GDM1 (cell line): ENCODE data around the gene KDF1.
A peak's percentile ranks its signal among the peaks of the same experiment; 100 is the strongest.

Experiments
- DNase-seq: peaks from one replicate; lab custom pipeline; 2025; lab: John Stamatoyannopoulos, UW

The KDF1 gene

DNA sequence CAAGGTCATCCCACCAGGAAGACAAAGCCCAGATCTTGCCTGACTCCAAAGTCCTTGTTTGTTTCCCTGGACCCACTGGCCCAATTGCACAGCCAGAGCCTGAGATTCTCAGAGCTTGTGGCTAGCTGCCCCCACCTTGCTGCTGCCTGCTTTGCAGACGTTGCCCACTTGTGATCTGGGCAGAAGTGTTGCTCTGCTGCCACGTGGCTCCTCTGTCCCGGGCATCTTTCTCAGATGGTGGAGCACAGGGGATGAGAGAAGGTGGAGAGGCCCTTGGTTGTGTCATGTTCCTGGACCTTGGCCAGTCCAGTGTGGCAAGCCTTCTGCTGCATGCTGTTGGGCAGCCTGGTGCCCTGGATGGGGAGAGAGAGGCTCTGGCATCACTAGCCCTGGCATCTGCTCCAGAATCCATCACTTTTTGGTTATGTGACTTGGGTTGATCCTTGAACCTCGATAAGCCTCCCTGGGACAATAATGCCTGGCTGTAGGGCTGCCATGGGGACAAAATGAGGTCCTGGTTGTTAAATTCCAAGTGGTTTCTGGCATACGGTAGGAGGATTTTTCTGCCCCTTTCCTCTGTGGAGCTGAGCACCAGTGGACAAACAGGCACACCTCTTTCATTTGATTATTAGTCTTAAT lies 44.9 kb downstream of the KDF1 start:
- no peak for DNase-seq

DNA sequence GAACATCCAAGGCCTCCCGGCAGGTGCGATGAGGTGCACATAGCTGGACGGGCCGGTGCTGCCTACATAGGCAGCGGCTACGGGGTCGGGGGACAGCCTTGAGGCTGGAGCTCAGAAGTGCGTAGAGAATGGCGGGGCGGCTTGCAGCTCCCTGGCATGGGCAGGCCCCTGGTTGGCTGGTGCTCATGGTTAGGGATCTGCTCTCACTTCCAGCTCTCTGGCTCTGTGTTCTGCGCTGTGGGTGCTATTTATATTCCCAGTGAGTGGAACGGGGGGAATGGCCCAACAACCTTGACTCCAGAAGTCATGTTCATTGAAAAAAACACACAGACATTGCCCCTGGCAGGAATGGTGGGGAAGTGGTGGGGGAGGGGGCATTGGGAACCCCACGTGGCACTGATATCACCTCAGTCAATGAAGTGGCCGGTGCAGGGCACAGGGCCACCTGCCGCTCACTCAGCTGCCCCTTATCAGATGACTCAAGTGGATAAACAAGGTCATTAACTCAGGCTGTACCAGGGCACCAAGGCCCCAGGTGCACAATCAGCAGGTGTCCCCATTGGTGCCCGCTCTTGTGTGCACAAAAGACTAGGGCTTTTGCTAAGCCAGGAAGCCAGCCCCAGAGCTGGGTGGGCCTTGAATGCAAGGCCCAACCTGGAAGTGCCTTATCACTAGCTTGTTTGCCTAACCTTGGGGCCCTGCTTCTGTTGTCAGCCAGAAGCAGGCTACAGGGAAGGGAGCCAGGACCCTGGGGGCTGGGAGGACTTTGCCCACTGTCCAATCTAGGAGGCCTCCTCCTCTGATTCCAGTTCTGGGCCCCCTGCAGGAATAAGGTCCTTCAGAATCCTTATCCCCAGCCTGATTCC lies 46.3 kb downstream of the KDF1 start, which contains the start of gene NR0B2:
Gene NR0B2, minus strand, starts transcription at position 222 of the 866 bp plus-strand sequence. Its CDS starts 35 bp downstream, at position 187.
- DNase-seq = no peak

DNA sequence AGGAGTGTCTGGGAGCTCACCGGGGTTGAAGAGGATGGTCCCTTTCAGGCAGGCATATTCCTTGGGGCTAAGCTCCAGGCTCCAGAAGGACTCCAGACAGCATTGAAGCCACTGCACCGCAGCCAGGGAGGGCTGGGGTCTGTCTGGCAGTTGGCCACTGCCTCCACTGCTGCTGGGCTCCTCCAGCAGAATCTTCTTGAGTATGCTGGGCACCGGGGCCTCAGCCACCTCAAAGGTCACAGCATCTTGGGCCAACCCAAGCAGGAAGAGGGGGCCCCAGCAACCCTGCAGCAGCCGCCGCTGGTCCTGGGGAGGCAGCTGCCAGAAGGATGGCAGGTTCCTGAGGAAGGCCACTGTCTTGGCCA lies 46.9 kb downstream of the KDF1 start:
- DNase-seq = no peak

DNA sequence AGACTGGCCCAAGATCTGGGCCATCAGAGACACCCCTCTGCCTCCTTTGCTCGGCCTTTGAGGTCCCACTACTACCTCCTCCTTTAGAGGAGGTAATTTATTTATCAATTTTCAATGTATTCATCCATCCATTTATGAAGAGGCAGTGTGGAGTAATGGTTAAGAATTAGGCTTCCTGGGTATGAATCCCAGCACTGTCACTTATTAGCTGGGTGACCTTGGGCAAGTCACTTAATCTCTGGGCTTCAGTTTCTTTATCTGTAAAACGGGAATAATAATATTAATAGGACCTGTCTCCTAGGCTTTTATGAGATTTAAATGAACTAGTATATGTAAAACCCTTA lies 48.1 kb downstream of the KDF1 start:
- DNase-seq = no peak

DNA sequence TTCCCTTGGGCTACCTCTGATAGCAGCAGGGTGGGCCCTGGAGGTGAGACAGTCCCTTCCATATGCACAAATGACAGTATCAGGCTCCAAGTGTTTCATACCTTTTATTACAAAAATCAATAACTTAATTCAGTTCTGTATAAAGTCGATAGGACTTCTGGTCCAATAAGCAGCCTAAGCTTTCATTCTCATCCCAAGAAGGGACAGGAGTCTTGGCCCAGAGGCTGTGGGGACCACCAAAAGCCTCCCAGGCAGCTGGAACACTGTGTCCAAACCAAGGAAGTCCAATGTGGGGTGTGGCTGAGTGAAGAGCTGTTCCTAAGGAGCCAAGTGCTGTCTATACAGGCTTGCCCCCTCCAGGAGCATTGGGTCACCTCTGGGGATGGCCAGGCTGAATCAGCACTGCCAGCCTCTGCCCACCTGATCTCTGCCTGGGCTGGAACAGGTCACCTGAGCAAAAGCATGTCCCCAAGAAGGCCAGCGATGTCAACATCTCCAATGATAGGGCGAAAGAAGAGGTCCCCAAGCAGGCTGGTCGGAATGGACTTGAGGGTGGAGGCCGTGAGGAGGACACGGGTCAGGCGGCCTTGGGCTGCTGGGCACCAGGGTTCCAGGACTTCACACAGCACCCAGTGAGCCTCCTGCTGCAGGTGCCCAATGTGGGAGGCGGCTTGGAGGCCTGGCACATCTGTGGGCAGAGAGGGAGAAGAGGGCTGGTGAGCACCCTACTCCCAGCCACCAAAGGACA lies 48.7 kb downstream of the KDF1 start:
- no peak for DNase-seq

DNA sequence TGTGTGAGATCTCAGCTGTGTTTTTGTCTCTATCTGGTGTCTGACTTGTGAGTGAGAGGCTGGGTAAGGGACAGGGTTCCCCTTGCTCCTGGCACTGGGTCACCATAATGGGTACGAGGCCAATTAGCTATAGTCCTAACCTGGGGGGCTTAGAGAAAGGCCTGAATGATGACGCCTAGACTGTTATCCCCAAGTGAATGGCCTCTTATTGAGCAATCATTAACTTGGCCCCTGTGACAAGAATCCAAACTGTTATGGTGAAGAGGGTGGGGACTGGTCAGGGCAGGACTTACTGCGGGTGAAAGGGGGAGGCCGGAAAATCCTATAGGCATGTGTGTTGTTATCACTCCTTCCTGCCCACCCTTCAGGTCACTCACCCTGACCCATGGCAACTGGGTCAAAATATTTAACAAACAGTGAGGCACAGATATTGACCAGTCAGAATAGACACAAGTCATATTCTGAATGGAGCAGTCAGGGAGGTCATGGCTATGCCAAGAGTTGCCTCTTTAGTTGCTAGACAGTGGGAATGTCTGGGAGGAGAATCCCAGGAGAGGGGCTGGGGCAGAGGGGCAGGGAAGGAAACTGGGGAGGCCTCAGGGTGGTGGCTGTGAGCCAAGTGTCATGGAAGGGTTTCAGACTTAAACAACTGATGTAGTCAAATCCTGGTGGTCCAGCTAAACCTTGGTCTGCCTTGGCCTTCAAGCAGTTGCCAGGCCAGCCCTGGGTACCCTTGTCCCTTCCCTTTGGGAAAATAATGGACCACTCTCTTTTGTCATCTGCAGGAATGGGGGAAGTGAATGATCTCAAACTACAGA lies 49.7 kb downstream of the KDF1 start:
- no peak for DNase-seq

DNA sequence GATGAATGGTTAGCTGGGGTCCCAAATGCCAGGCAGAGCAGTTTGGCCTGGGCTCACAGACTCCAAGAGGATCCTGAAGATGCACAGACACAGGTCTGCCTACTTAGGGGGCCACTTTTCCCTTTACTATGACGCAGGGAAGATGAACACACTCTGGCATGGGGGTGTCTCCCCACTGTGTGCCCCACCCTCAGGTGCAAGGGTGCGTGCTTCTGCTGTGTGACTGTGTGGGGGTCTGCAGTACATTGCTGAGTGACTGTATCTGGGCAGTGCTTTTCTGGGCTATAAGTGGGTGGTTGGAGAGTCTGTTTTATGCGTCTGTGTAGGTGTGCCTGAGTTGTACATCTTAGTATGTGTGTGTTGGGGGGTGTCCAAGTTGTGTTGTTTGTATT lies 50.3 kb downstream of the KDF1 start:
- no peak for DNase-seq

DNA sequence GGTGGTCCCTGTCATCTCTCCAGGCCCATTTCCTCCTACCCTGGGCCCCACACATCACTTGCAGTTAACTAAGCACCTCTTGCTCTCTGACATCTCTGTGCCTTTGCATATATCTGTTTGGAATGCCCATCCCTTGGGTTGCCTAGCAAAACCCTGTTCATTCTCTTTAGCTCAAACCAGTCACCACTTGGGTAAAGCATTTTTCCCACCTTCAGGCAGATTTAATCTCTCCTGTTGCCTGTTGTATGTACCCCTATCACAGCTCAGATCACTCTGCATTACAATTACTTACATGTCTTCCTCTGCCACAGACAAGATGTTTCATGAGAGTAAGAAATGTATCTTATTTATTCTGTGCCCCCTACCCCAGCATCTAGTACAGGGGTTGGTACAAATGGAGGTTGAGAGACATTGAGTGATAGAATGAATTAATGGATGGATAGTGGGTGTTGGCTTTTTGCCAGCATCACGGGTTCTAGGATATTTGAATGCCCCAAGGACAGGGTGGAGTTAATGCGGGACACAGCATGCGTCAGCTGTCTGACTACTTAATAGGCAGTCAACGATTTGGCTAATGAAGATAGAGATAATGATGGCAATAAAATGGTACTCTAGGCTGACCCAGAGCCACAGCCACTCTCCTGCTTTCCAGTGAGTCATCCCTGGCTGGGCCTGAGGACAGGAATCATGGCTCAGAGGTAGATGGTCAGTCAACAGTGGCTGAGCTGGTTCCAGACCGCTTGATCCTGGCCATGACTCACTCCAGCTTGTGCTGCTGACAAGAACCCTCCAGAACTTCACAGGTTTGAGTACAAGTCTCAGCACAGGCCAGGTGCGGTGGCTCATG lies 53.0 kb downstream of the KDF1 start:
- no peak for DNase-seq

DNA sequence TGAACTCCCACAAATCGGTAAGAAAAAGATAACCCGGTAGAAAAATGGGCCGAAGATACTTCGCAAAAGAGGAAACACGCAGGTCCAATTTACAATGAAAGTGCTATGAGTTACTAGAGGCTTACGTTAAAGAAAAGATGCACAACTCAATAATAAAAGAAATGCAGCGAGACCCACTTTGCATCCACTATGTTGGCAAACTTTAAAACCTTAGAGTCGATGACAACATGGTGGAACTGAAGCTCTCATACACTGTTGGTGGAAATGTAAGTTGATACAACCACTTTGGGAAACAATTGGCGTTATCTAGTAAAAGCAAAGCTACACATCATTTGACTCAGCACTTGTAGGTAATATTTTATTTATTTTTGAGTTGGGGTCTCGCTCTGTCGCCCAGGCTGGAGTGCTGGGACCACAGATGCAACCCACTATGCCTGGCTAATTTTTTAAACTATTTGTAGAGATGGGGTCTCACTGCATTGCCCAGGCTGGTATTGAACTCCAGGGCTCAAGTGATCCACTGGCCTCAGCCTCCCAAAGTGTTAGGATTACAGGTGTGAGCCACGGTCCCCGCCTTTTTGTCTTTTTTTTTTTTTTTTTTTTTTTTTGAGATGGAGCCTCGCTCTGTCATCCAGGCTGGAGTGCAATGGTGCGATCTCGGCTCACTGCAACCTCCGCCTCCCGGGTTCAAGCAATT lies 59.3 kb downstream of the KDF1 start:
- DNase-seq = no peak

DNA sequence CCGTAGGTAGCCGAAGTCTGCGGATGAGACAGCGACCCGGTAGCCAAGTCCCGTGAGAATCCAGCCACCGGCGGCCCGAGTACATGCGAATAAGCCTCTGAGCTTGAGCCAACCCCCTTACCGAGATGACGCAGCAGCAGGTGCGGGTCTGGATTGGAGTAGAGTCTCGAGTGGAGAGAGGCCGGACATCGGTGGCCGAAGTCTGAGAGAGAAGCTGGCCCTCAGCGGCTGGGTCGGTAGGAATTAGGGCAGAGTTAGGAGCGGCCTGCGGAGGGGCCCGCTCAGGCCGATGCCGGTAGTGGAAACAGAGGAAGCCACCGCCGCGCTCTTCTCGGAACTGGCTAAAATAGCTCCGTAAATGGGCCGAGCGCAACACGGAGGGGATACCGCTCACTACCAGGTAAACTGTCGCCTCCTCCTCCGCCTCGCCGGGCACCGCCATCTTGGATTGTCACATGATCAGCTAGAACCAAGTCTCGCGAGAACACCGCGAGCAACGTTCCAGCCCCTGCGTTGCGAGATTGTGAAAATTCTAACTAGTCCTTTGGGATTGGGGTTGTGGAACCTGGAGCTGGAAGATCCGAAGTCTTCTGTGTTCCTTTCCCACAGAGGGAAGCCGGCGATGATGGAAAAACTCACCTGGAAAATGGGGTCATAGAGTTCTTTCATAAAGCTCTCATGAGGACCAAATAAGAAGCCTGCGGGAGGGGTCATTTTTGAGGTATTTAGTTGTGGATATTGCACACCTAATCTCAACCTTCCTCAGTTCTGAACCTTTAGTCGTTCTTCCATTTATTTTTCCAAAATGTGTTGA lies 60.1 kb downstream of the KDF1 start, which contains the start of gene GPATCH3:
Gene GPATCH3, minus strand, starts transcription at position 467 of the 814 bp plus-strand sequence. Its CDS starts 25 bp downstream, at position 442.
- peak; percentile 76 for DNase-seq
